HFF-Myc (cell line): ENCODE measurements around the gene STRIP2.
"Not testable (repeated sequence)": the region's sequence is repeated elsewhere in the genome, so short reads cannot be mapped to it uniquely, and the experiment has no call there.

Experiments used
- DNase-seq: peaks from one replicate; pipeline ENCODE4 v3.0.0-alpha.2; 2011; ENCODE audit warnings: low read depth; ENCODE audit errors: extremely low read depth
- H3K4me3 ChIP-seq: replicated peaks from 2 replicates; pipeline ENCODE4 v1.5.1; 2011; ENCODE audit warnings: low read depth, mild to moderate bottlenecking, control low read depth, low read length
- TF ChIP-seq, protein P1 (sequence below): IDR thresholded peaks from 2 replicates; pipeline ENCODE4 v1.5.1; 2012; ENCODE audit warnings: mild to moderate bottlenecking, low read depth, low read length, control low read depth; ENCODE audit errors: missing control alignments

The STRIP2 gene

GRCh38 chr7:129466796-129467195 lies 32.6 kb downstream of the STRIP2 start:
- no peak for DNase-seq
- H3K4me3 ChIP-seq: no peak overlapping the region
- TF ChIP-seq, protein P1, sequence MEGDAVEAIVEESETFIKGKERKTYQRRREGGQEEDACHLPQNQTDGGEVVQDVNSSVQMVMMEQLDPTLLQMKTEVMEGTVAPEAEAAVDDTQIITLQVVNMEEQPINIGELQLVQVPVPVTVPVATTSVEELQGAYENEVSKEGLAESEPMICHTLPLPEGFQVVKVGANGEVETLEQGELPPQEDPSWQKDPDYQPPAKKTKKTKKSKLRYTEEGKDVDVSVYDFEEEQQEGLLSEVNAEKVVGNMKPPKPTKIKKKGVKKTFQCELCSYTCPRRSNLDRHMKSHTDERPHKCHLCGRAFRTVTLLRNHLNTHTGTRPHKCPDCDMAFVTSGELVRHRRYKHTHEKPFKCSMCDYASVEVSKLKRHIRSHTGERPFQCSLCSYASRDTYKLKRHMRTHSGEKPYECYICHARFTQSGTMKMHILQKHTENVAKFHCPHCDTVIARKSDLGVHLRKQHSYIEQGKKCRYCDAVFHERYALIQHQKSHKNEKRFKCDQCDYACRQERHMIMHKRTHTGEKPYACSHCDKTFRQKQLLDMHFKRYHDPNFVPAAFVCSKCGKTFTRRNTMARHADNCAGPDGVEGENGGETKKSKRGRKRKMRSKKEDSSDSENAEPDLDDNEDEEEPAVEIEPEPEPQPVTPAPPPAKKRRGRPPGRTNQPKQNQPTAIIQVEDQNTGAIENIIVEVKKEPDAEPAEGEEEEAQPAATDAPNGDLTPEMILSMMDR: no peak

DNA sequence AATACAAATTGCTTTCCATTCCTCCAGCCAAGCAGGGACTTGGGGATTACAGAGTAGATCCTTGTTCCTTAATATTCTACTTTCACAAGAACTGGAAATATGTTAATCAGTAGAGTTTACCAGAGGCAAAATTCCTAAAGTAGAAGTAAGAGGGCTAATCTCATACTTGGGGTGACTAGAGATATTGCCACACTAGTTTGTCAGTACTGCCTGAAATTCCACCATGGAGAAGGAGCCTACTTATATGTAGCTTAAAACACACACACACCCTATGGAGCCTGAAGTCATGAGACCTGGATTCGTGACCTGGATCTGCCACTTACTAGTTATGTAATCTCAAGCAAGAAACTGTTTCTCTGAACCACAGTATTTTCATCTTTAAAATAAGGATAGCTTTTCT lies 33.9 kb downstream of the STRIP2 start:
- DNase-seq: no peak
- TF ChIP-seq, protein P1: no peak

DNA sequence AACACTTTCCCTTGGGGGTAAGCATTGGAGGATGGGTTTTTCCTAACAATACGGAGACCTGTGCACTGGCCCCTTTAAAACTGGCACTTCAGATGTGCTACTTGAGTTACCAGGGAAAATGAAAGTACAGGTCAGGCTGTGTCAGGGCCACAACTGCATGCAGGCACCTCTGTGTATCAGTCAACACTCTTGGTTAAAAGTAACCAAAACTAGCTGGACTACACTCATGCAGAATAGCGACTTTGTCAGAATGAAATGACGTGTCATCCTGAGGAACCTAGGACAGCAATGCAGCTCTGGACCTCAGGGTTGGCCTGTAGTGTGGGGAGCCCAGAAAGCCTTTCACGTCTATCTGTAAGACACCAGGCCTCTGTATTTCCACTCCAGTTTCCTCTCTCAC lies 34.3 kb downstream of the STRIP2 start:
- no peak for DNase-seq
- H3K4me3 ChIP-seq: no peak overlapping the region
- TF ChIP-seq, protein P1: no peak

More for the DNA sequence above, 33.9 kb downstream of the STRIP2 start:
- H3K4me3 ChIP-seq: no peak overlapping the region

- DNase-seq: no peak
- TF ChIP-seq, protein P1: no peak
Observed at GRCh38 chr7:129469930-129470329, 35.7 kb downstream of the STRIP2 start.

GRCh38 chr7:129470411-129470810 lies 36.2 kb downstream of the STRIP2 start:
- TF ChIP-seq, protein P1: no peak

More at GRCh38 chr7:129469930-129470329, 35.7 kb downstream of the STRIP2 start:
- H3K4me3 ChIP-seq: no peak overlapping the region

GRCh38 chr7:129471402-129471827 lies 37.2 kb downstream of the STRIP2 start:
- DNase-seq: no peak
- TF ChIP-seq, protein P1: no peak

More at GRCh38 chr7:129470411-129470810, 36.2 kb downstream of the STRIP2 start:
- no peak for DNase-seq
- H3K4me3 ChIP-seq: no peak overlapping the region

DNA sequence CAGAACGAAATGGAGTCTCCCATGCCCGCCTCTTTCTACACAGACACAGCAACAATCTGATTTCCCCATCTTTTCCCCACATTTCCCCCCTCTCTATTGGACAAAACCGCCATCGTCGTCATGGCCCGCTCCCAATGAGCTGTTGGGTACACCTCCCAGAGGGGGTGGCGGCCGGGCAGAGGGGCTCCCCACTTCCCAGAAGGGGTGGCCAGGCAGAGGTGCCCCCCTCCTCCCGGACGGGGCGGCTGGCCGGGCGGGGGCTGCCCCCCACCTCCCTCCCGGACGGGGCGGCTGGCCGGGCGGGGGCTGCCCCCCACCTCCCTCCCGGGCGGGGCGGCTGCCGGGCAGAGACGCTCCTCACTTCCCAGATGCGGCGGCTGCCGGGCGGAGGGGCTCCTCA lies 41.7 kb downstream of the STRIP2 start:
- DNase-seq, H3K4me3 ChIP-seq: not testable (repeated sequence)

More at GRCh38 chr7:129471402-129471827, 37.2 kb downstream of the STRIP2 start:
- H3K4me3 ChIP-seq: no peak overlapping the region

DNA sequence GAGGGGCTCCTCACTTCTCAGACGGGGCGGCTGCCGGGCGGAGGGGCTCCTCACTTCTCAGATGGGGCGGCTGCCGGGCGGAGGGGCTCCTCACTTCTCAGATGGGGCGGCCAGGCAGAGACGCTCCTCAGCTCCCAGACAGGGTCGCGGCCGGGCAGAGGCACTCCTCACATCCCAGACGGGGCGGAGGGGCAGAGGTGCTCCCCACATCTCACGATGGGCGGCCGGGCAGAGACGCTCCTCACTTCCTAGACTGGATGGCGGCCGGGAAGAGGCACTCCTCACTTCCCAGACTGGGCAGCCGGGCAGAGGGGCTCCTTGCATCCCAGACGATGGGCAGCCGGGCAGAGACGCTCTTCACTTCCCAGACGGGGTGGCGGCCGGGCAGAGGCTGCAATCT lies 42.2 kb downstream of the STRIP2 start:
- not testable (repeated sequence) for DNase-seq, H3K4me3 ChIP-seq
